Natural killer cell treated with Interleukin-12 subunit alpha and Interleukin-12 subunit beta and Interleukin-15 and Interleukin-18, amount 100 ng/mL, for 72 hours (primary cell): ENCODE measurements around the gene DYRK3. TPM values are rescaled to one million over a fixed set of nuclear protein-coding genes. Genes with fewer than 3 reads are reported as not detected.
A peak's percentile ranks its signal among the peaks of the same experiment; 100 is the strongest.
"Not testable (repeated sequence)": the region's sequence is repeated elsewhere in the genome, so short reads cannot be mapped to it uniquely, and the experiment has no call there.

Source experiments
- ATAC-seq, 2 donors: fragments of 150-1000 bp; cut with Tn5 transposase in 1 of 2; sonication (Bioruptor Pico), chemical (Tn5 transposase) in 1 of 2; 2 replicates each; pipeline ENCODE4 v1.10.0; 2021
- DNase-seq: peaks from one replicate; pipeline ENCODE4 v3.0.0; 2022; ENCODE audit warnings: low spot score
- H3K27ac Mint-ChIP-seq, 2 donors: 1 replicate in 1 of 2; 2 replicates in 1 of 2; pipeline ENCODE4 v1.8.0; 2022; ENCODE audit warnings: mixed read lengths in 2 of 2, mild to moderate bottlenecking in 1 of 2, moderate library complexity in 1 of 2
- H3K27me3 Mint-ChIP-seq, 2 donors: 1 replicate in 1 of 2; 2 replicates in 1 of 2; pipeline ENCODE4 v1.8.0; 2022; ENCODE audit warnings: mixed read lengths in 2 of 2
- H3K36me3 Mint-ChIP-seq: one replicate; pipeline ENCODE4 v1.8.0; 2022; ENCODE audit warnings: mixed read lengths
- H3K4me1 Mint-ChIP-seq, 2 donors: 1 replicate in 1 of 2; 2 replicates in 1 of 2; pipeline ENCODE4 v1.8.0; 2022; ENCODE audit warnings: low read depth in 2 of 2, mixed read lengths in 2 of 2, mild to moderate bottlenecking in 1 of 2
- H3K4me3 Mint-ChIP-seq: one replicate; pipeline ENCODE4 v1.8.0; 2022; ENCODE audit warnings: mixed read lengths
- H3K9me3 Mint-ChIP-seq: 2 replicates; pipeline ENCODE4 v1.8.0; 2022; ENCODE audit warnings: mixed read lengths
- total RNA-seq, 2 donors: library from RNA; stranded (reverse); gene quantifications; one replicate each; pipeline ENCODE4 v1.2.3, GENCODE V29; 2022

Gene DYRK3
- total RNA-seq, 2 donors from 2014 or later, result 5.6 to 8.8 TPM

DNA sequence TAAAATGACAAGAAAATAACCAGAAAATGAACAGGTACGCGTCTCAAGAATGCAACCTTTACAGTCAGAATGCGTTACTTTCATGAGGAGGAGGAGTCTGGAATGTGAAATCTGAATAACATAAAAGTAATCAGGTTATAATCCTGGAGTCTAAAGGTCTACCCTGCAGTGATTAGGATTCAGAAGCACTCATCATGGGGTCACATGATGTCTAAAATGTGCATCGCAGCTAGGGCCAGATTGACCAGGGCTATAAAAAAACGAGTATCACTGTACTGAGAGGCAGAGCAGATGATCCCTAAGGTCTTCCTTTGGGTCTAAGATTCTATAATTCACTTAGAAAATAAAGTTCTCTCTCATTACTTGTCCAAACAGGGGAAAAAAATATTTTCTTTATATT is 30.5 kb upstream of the DYRK3 start:
- H3K36me3 Mint-ChIP-seq, result peaks cover 28% of the 10 kb centered on the region
- no peaks in the 10 kb centered on the region for H3K9me3 Mint-ChIP-seq
- ATAC-seq (no peak), DNase-seq (no peak)
- peak overlapping the region in 1 of 2 donors; percentile 59 for H3K27ac Mint-ChIP-seq
- no peak overlapping the region for H3K4me3 Mint-ChIP-seq
- H3K4me1 Mint-ChIP-seq, result peaks cover 28 to 33% of the 10 kb centered on the region in 2 donors
- no peaks in the 10 kb centered on the region for H3K27me3 Mint-ChIP-seq

DNA sequence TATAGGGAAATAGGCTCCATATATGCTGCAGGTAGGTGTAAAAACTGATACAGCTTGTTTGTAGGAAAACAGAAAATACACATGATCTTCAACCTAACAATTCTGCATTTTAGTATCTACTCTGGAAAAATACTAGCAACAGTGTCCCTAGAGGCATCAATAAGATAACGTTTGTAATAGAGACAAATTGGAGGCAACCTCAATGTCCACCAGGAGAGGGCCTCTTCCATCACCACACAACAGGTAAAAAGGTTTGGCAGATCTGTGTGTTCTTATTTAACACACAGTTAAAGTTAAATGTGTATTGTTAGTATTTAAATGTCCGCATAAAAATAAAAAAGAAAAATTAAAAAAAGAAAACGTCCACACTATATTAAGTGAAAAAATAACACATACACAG is 28.5 kb upstream of the DYRK3 start:
- H3K9me3 Mint-ChIP-seq, result no peaks in the 10 kb centered on the region

DNA sequence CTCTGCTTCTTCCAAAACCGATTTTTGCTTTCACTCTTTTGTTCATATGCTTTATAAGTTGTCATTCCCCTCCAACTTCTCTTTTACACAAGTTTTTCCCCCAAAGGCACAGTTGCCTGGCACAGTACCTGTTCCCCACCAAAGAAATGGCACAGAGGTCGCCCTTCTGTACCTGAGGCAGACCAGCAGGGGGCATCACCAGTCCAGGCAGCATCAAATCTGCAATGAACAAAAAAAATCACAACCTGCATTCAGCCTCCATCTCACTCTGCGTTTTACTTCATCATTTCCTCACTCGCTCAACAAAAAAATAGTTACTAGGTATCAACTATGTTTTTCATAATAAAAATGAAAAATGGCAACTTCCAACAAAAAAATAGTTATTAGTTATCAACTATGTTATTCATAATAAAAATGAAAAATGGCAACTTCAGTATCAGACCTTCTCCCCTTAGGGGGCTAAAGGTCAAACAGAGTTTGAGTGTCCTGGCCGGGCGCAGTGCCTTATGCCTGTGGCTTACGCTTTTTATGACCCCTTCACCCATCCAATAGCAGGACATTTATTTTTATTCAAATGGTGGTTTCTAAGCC is 27.1 kb upstream of the DYRK3 start:
- DNase-seq (no peak), ATAC-seq (no peak)
- Mint-ChIP-seq H3K9me3 (no peaks in the 10 kb centered on the region), H3K4me1 (peaks cover 45 to 49% of the 10 kb centered on the region in 2 donors), H3K36me3 (peaks cover 31% of the 10 kb centered on the region), H3K4me3 (peak overlapping the region; percentile 100), H3K27ac (peak overlapping the region; percentile 86 to 98), H3K27me3 (no peaks in the 10 kb centered on the region)

More for the DNA sequence above, 28.5 kb upstream of the DYRK3 start:
- H3K27me3 Mint-ChIP-seq, result no peaks in the 10 kb centered on the region
- no peak overlapping the region for H3K4me3 Mint-ChIP-seq
- peaks cover 29% of the 10 kb centered on the region for H3K36me3 Mint-ChIP-seq
- ATAC-seq (no peak), DNase-seq (no peak)
- H3K27ac Mint-ChIP-seq, result peak overlapping the region; percentile 41 to 98
- H3K4me1 Mint-ChIP-seq, result peaks cover 42 to 45% of the 10 kb centered on the region in 2 donors

DNA sequence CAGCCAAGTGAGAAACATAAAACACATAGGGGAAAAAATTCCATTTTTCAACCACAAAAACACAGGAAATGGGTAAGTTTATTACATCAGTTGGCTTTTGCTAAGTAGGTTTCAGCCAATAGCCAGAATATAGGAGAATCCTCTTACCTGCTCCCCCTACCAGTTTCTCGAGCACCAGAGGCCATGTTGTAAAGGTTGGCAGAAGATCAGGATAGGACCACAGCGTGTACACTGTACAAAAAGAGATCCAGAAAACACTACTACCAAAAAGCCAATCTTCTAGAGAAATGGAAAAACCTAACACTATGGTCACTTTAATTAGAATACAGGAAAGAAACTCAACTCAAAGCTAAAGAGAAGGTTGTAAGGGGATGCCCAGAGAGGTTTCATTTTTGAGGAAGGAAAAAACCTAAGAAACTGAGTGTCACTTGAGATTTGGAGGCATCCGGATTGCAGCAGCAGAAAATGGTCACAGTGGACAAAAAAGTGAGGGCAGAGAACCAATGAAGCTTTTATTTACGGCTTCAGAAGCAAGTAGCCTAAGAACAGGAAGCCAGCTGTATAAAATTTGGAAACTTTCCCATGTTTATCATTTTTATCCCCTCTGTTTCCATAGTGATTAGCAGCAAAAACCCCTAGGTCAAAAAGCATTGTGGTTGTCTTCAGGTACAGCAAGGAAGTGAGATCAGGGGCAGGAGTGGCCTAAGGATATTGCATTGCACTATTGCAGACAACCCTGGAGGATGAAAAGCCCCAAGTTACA is 25.9 kb upstream of the DYRK3 start:
- Mint-ChIP-seq H3K4me1 (peaks cover 45 to 49% of the 10 kb centered on the region in 2 donors), H3K27me3 (no peaks in the 10 kb centered on the region)
- peak; percentile 18 to 65 for ATAC-seq

DNA sequence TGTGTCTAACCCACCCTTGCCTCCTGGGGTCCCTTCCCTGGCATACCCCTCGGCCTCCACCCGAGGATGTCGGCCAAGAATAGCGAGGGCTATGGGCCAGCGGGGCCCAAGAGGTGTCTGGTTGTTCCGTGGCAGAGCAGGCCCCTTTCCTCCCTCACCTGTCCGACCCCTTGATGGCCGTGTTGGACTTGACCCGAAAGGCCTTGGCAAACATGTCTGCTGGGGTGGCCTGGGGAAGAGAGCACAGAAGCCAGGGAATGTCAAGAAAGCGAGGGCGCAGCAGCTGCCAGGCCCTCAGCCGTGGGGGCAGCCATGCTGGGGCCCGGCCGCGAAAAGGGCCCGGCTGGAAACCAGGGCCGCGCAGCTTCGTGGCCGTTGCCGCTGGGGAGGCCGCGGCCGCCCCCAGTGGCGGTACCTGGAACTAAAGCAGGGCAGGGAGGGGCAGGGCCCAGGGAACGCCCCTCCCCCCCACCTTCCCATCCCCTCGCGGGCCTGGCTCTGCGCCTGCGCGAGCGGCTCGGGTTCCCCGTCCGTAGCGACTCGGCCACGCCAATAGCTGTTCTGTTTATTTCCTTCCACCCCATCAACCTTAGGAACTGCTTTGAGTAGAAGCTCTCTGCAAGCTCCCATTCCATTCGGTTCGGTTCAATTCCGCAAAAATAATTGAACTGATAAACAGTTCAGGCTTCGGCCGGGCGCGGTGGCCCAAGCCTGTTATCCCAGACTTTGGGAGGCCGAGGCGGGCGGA is 23.0 kb upstream of the DYRK3 start, which contains the start of gene EIF2D:
Gene EIF2D (minus strand): TSS at position 337 of the 748 bp plus-strand sequence. CDS start 123 bp downstream, at position 214.
- no peaks in the 10 kb centered on the region for H3K27me3 Mint-ChIP-seq
- H3K9me3 Mint-ChIP-seq, result no peaks in the 10 kb centered on the region
- peak within 1 kb of the TSS; percentile 96 to 98 for H3K27ac Mint-ChIP-seq
- H3K4me1 Mint-ChIP-seq, result peaks cover 38% of the 10 kb centered on the region in 2 donors
- peaks cover 16% of the 10 kb centered on the region for H3K36me3 Mint-ChIP-seq
- H3K4me3 Mint-ChIP-seq, result peak within 1 kb of the TSS; percentile 100
- DNase-seq (peak; percentile 96), ATAC-seq (peak; percentile 96 to 98)

More for the DNA sequence above, 25.9 kb upstream of the DYRK3 start:
- DNase-seq, result no peak
- Mint-ChIP-seq H3K36me3 (peaks cover 25% of the 10 kb centered on the region), H3K27ac (peak overlapping the region; percentile 86 to 98), H3K4me3 (peak overlapping the region; percentile 100), H3K9me3 (no peaks in the 10 kb centered on the region)

DNA sequence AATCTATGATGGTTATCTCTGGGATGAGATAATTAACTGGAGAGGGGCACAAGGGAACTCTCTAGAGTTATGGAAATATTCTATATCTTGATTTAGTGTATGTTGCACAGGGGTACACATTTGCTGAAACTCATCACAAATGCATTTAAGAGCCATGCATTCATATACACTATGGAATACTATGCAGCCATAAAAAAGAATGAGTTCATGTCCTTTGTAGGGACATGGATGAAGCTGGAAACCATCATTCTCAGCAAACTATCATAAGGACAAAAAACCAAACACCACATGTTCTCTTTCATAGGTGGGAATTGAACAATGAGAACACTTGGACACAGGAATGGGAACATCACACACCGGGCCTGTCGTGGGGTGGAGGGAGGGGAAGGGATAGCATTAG is 8.9 kb upstream of the DYRK3 start:
- H3K27me3 Mint-ChIP-seq, H3K4me1 Mint-ChIP-seq, DNase-seq, H3K4me3 Mint-ChIP-seq, H3K36me3 Mint-ChIP-seq, ATAC-seq, H3K27ac Mint-ChIP-seq, H3K9me3 Mint-ChIP-seq: not testable (repeated sequence)

DNA sequence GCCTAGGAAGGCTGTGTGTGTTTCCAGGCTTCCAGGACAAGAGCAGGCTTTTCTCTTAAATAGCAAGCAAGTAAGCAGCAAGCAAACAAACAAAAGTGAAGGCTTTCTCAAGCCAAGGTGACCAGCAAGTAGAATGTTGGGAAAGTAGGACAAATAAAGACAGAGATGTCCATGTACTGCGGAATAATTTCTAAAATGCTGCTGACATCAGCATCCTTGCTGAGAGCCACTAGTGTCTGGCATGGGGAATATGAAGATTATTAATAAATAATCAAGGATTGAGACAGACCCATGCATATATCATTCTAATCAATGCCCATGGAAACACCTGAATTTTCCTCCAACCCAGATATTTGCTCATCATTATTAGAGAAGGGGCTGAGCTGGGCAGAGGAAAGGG is 6.4 kb upstream of the DYRK3 start:
- Mint-ChIP-seq H3K4me3 (no peak overlapping the region), H3K27me3 (peaks cover 15 to 31% of the 10 kb centered on the region in 2 donors), H3K27ac (no peak overlapping the region), H3K9me3 (no peaks in the 10 kb centered on the region), H3K36me3 (no peaks in the 10 kb centered on the region), H3K4me1 (peaks cover 0 to 3% of the 10 kb centered on the region in 2 donors)
- no peak for DNase-seq
- ATAC-seq, result no peak

DNA sequence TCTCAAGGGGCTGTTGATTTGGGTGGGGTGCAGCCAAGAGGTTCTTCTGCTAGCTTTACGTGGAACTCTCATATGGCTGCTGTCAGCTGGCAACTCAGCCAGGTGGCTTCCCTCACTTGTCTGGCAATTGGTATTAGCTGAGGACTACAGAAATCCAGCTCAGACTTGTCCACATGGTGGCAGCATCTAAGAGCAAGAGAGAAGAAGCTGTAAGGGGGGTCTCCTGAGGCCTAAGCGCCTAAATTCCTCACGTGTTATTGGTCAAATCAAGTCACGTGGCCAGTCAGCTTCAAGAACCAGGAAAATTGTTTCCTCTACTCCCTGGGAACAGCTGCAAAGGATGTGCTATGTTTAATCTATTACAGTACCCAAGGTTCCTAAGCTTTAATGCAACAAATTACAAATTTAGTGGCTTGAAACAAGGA is 4.2 kb upstream of the DYRK3 start:
- no peak for DNase-seq
- H3K27ac Mint-ChIP-seq, result no peak overlapping the region
- H3K4me3 Mint-ChIP-seq, result no peak overlapping the region
- no peaks in the 10 kb centered on the region for H3K36me3 Mint-ChIP-seq
- ATAC-seq, result no peak
- H3K9me3 Mint-ChIP-seq, result no peaks in the 10 kb centered on the region
- peaks cover 12 to 14% of the 10 kb centered on the region in 2 donors for H3K4me1 Mint-ChIP-seq
- peaks cover 15 to 31% of the 10 kb centered on the region in 2 donors for H3K27me3 Mint-ChIP-seq

DNA sequence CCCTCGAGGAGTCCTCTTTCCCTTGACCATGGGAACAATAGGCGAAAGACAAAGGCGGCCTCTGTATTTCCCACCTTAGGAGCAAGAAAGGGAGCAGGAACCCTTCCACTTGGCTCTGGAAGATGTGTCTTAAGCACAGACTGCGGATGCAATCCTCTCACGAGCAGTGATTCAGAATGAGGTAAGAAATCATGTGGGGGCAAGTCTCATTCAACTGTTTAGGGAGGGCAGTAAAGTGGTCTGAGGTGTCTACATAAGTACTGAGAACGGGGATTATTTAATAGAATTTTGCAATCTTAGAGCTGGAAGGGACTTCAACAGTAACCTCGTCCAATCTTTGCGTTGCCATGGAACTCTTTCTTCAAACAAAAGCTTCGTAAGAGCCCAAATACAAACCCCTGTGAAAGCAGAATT is 1.6 kb upstream of the DYRK3 start:
- peaks cover 12 to 20% of the 10 kb centered on the region in 2 donors for H3K4me1 Mint-ChIP-seq
- H3K36me3 Mint-ChIP-seq, result no peaks in the 10 kb centered on the region

DNA sequence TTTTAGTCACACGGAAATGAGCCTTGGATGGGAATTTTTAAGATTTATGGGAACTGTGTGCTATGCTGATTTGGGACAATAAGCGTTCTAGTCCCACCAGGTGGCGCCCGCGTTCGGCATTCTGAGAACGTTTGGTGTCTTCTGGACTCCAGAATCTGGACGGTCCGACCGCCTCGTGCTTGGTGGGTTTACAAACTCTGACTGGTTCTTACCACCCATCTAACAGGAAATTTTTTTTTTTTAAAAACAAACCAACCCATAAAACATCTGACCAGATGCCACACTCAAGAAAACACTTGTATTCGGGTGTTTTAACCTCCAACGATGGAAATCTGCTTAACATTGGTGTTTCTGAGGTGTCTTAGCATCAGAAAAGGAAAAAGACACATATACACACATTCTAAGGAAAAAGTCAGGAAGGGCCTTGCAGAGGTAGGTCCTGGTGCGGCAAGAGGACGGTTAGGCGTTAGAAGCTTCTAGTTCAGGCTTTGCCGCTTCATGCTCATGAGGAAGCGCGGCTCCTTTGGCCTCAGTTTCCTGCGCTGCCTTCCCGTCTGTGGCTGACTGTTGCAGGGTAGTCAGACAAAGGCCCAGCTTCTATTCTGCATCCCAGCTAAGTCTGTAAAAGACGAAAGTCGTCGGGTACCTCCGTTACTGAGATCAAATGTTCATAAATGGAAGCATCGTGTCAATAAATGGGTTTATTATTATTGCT is 814 bp upstream of the DYRK3 start:
- ATAC-seq, result no peak
- peaks cover 15 to 34% of the 10 kb centered on the region in 2 donors for H3K27me3 Mint-ChIP-seq

More for the DNA sequence above, 1.6 kb upstream of the DYRK3 start:
- ATAC-seq (no peak), DNase-seq (no peak)
- peaks cover 16 to 36% of the 10 kb centered on the region in 2 donors for H3K27me3 Mint-ChIP-seq
- peak overlapping the region in 1 of 2 donors; percentile 77 for H3K27ac Mint-ChIP-seq
- no peak overlapping the region for H3K4me3 Mint-ChIP-seq
- H3K9me3 Mint-ChIP-seq, result no peaks in the 10 kb centered on the region

DNA sequence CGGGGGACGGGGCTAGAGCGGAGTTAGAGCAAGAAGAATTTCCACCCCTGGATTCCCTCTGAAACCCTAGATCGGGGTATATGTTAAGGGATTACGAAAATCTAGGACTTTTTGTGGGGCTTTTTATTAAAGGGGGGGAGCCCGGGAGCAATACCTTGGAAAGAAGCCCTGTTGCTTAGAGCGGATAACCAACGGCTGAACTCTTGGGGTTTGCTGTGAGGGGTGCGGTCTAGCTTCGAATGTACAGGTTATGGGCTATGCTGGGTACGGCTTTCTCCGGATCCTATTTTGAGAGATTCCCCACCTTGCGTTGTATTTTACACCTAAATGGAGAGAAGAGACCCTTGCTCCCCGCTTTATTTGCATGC is 626 bp downstream of the DYRK3 start:
- no peak for DNase-seq
- H3K9me3 Mint-ChIP-seq, result no peaks in the 10 kb centered on the region

More for the DNA sequence above, 814 bp upstream of the DYRK3 start:
- Mint-ChIP-seq H3K27ac (peak overlapping the region; percentile 77 to 92), H3K4me3 (peak overlapping the region; percentile 93), H3K4me1 (peaks cover 12 to 20% of the 10 kb centered on the region in 2 donors), H3K36me3 (no peaks in the 10 kb centered on the region), H3K9me3 (no peaks in the 10 kb centered on the region)
- DNase-seq, result peak; percentile 85

DNA sequence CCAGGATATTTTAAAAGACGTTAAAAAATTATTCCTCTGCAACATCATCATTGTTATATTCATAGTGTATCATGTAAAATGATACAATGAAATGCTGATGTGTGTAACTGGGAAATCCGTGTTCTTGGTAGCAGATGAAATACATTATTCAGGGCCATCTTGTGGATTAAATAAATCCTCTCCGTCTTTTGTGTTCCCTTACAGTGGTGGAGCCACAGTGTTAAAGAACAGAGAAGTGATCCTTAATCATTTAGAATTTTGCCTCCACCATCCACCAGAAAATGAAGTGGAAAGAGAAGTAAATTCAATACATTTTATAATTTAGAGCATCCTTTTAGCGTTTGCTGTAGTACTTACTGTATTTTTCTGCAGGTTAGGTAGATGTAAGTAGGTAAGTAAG is 1.3 kb downstream of the DYRK3 start:
- H3K27me3 Mint-ChIP-seq, result peaks cover 17 to 32% of the 10 kb centered on the region in 2 donors
- no peaks in the 10 kb centered on the region for H3K36me3 Mint-ChIP-seq
- no peak overlapping the region for H3K4me3 Mint-ChIP-seq
- ATAC-seq (no peak), DNase-seq (no peak)
- H3K27ac Mint-ChIP-seq, result peak overlapping the region in 1 of 2 donors; percentile 65
- no peaks in the 10 kb centered on the region for H3K9me3 Mint-ChIP-seq
- peaks cover 12 to 20% of the 10 kb centered on the region in 2 donors for H3K4me1 Mint-ChIP-seq

More for the DNA sequence above, 626 bp downstream of the DYRK3 start:
- Mint-ChIP-seq H3K27ac (peak overlapping the region in 1 of 2 donors; percentile 65), H3K4me3 (peak overlapping the region; percentile 93), H3K4me1 (peaks cover 12 to 20% of the 10 kb centered on the region in 2 donors), H3K36me3 (no peaks in the 10 kb centered on the region), H3K27me3 (peaks cover 15 to 34% of the 10 kb centered on the region in 2 donors)
- ATAC-seq, result no peak

DNA sequence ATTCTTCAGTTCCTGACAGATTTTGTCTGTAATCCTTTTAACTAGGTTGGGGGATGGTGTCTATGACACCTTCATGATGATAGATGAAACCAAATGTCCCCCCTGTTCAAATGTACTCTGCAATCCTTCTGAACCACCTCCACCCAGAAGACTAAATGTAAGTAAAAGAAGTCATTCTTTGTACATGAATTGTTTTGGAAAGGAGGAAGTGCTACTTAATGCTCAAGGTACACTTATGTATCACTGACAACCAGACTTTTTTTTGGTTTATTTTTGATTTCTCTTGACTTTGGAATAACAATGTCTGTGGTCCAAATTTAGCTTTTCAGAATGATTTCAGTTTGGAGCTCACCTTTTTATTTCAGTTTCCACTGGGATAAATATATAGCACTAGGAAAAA is 2.3 kb downstream of the DYRK3 start:
- H3K4me3 Mint-ChIP-seq, result no peak overlapping the region
- no peaks in the 10 kb centered on the region for H3K9me3 Mint-ChIP-seq
- no peaks in the 10 kb centered on the region for H3K36me3 Mint-ChIP-seq
- DNase-seq, result no peak
- peaks cover 12 to 20% of the 10 kb centered on the region in 2 donors for H3K4me1 Mint-ChIP-seq
- no peak overlapping the region for H3K27ac Mint-ChIP-seq
- ATAC-seq, result no peak
- H3K27me3 Mint-ChIP-seq, result peaks cover 18 to 23% of the 10 kb centered on the region in 2 donors
